ENCODE measurements around the gene CYP2C18. TPM values are rescaled to one million over a fixed set of nuclear protein-coding genes. Genes with fewer than 3 reads are reported as not detected.

Gene CYP2C18
- total RNA-seq, 1 experiment from 2014 or later = not detected

GRCh38 chr10:94666391-94667102 is 17.0 kb upstream of the CYP2C18 start:
- Mint-ChIP-seq H3K4me3 (ENCODE audit: unreplicated experiment) (no peak overlapping the region), H3K4me1 (ENCODE audit: insufficient read depth, unreplicated experiment) (no peaks in the 10 kb centered on the region), H3K36me3 (ENCODE audit: insufficient read depth, unreplicated experiment) (no peaks in the 10 kb centered on the region), H3K9me3 (ENCODE audit: unreplicated experiment) (no peaks in the 10 kb centered on the region), H3K27ac (ENCODE audit: low read depth, unreplicated experiment) (no peak overlapping the region), H3K27me3 (ENCODE audit: insufficient read depth, unreplicated experiment) (no peaks in the 10 kb centered on the region)
- ChIA-PET POLR2A (interaction anchor here (1.1 kb wide), 1 partner anchor 13 kb away, joined by 3 read pairs; no protein-coding TSS in a partner anchor), CTCF (interaction anchor here (0.8 to 0.9 kb wide), 2 partner anchors 13 to 27 kb away, joined by 3 read pairs; no protein-coding TSS in a partner anchor)
- intact Hi-C loops (cut with micrococcal nuclease) = no loop called here
- no peak for TF ChIP-seq CTCF (IDR thresholded peaks at IDR 0.05; ENCODE audit: unreplicated experiment)
- BruUV-seq (replicated peaks) = no TSS peak
- DNase-seq (ENCODE audit: unreplicated experiment) = no peak

GRCh38 chr10:94673614-94674321 is 9.8 kb upstream of the CYP2C18 start:
- intact Hi-C loops (cut with micrococcal nuclease) = no loop called here
- ChIA-PET POLR2A (no interaction called here), CTCF (interaction anchor here (0.6 kb wide), 1 partner anchor 45 kb away, joined by 4 read pairs; no protein-coding TSS in a partner anchor)
- Mint-ChIP-seq H3K27ac (ENCODE audit: low read depth, unreplicated experiment) (no peak overlapping the region), H3K4me3 (ENCODE audit: unreplicated experiment) (no peak overlapping the region), H3K27me3 (ENCODE audit: insufficient read depth, unreplicated experiment) (no peaks in the 10 kb centered on the region), H3K4me1 (ENCODE audit: insufficient read depth, unreplicated experiment) (peaks cover 9% of the 10 kb centered on the region), H3K36me3 (ENCODE audit: insufficient read depth, unreplicated experiment) (no peaks in the 10 kb centered on the region), H3K9me3 (ENCODE audit: unreplicated experiment) (no peaks in the 10 kb centered on the region)
- DNase-seq (ENCODE audit: unreplicated experiment) = peak; percentile 5
- no peak for TF ChIP-seq CTCF (IDR thresholded peaks at IDR 0.05; ENCODE audit: unreplicated experiment)
- no TSS peak for BruUV-seq (replicated peaks)

- H3K4me1 Mint-ChIP-seq (ENCODE audit: insufficient read depth, unreplicated experiment) = peaks cover 20% of the 10 kb centered on the region
- H3K4me3 Mint-ChIP-seq (ENCODE audit: unreplicated experiment) = no peak overlapping the region
- no peaks in the 10 kb centered on the region for H3K9me3 Mint-ChIP-seq (ENCODE audit: unreplicated experiment)
- H3K27me3 Mint-ChIP-seq (ENCODE audit: insufficient read depth, unreplicated experiment) = no peaks in the 10 kb centered on the region
- ChIA-PET CTCF (interaction anchor here (0.5 to 1.0 kb wide), 3 partner anchors 27 to 439 kb away, joined by 3 read pairs; no protein-coding TSS in a partner anchor), POLR2A (no interaction called here)
- H3K36me3 Mint-ChIP-seq (ENCODE audit: insufficient read depth, unreplicated experiment) = no peaks in the 10 kb centered on the region
- no TSS peak for BruUV-seq (replicated peaks)
- intact Hi-C loops (cut with micrococcal nuclease) = no loop called here
- no peak overlapping the region for H3K27ac Mint-ChIP-seq (ENCODE audit: low read depth, unreplicated experiment)
- peak; percentile 5 for DNase-seq (ENCODE audit: unreplicated experiment)
- no peak for TF ChIP-seq CTCF (IDR thresholded peaks at IDR 0.05; ENCODE audit: unreplicated experiment)
These were observed 7.0 kb upstream of the CYP2C18 start for GRCh38 chr10:94676496-94676895.

- H3K4me3 Mint-ChIP-seq (ENCODE audit: unreplicated experiment) = no peak overlapping the region
- H3K27me3 Mint-ChIP-seq (ENCODE audit: insufficient read depth, unreplicated experiment) = no peaks in the 10 kb centered on the region
- POLR2A ChIA-PET = no interaction called here
- TF ChIP-seq CTCF (IDR thresholded peaks at IDR 0.05; ENCODE audit: unreplicated experiment) = peak; percentile 20
- CTCF ChIA-PET = interaction anchor here (0.5 to 1.1 kb wide), 3 partner anchors 28 to 1427 kb away, joined by 3 read pairs; no protein-coding TSS in a partner anchor
- peak; percentile 35 for DNase-seq (ENCODE audit: unreplicated experiment)
- H3K27ac Mint-ChIP-seq (ENCODE audit: low read depth, unreplicated experiment) = no peak overlapping the region
- BruUV-seq (replicated peaks) = no TSS peak
- intact Hi-C loops (cut with micrococcal nuclease) = no loop called here
- H3K4me1 Mint-ChIP-seq (ENCODE audit: insufficient read depth, unreplicated experiment) = peaks cover 20% of the 10 kb centered on the region
- H3K9me3 Mint-ChIP-seq (ENCODE audit: unreplicated experiment) = no peaks in the 10 kb centered on the region
- no peaks in the 10 kb centered on the region for H3K36me3 Mint-ChIP-seq (ENCODE audit: insufficient read depth, unreplicated experiment)
These were observed 5.8 kb upstream of the CYP2C18 start for GRCh38 chr10:94677691-94678090.
